BJ (cell line): ENCODE measurements around the gene SLC8A2. TPM values are rescaled to one million over a fixed set of nuclear protein-coding genes. Genes with fewer than 3 reads are reported as not detected.

Experiments used
- CTCF ChIA-PET: fragments of 350-600 bp; formaldehyde crosslinking; extraction: SDS; loops from one replicate; lab custom pipeline; 2021; ENCODE audit warnings: antibody characterized with exemption, inconsistent platforms; lab: Yijun Ruan, JAX
- POLR2A ChIA-PET: fragments of 300-600 bp; sonication (Branson Sonifier 250); formaldehyde crosslinking; extraction: SDS; loops from one replicate; lab custom pipeline; 2021; ENCODE audit warnings: antibody characterized with exemption; lab: Charles Lee
- DNase-seq: peaks from one replicate; pipeline ENCODE4 v3.0.0-alpha.2; 2011; ENCODE audit warnings: low read depth
- H3K27me3 ChIP-seq: 2 replicates; pipeline ENCODE4 v1.6.0; 2011; ENCODE audit warnings: low read length; ENCODE audit not compliant: control insufficient read depth, insufficient read depth
- H3K36me3 ChIP-seq: 2 replicates; pipeline ENCODE4 v1.5.1; 2011; ENCODE audit warnings: low read length; ENCODE audit not compliant: control insufficient read depth, insufficient read depth
- H3K4me3 ChIP-seq: 2 replicates; pipeline ENCODE4 v1.5.1; 2011; ENCODE audit warnings: low read depth, mild to moderate bottlenecking, control low read depth, low read length
- CTCF ChIP-seq: IDR thresholded peaks from 2 replicates; pipeline ENCODE4 v1.5.1; 2011; ENCODE audit warnings: low read depth, mild to moderate bottlenecking, control low read depth, inconsistent platforms, low read length, moderate library complexity; ENCODE audit not compliant: insufficient read depth
- polyA plus RNA-seq: library from polyadenylated mRNA; depleted of rRNA; stranded (reverse); fragments of >200 nt; gene quantifications from 2 replicates; pipeline ENCODE4 v1.2.3, GENCODE V29; 2011

Gene SLC8A2
- polyA plus RNA-seq, 1 experiment = 0.02 TPM

- POLR2A ChIA-PET = no interaction called here
- CTCF ChIA-PET = interaction anchor here (0.6 to 5.4 kb wide), 2 partner anchors 11 to 117 kb away, joined by 5 to 29 read pairs; no protein-coding TSS in a partner anchor
These were observed 69.2 kb downstream of the SLC8A2 start for GRCh38 chr19:47402504-47402903.

DNA sequence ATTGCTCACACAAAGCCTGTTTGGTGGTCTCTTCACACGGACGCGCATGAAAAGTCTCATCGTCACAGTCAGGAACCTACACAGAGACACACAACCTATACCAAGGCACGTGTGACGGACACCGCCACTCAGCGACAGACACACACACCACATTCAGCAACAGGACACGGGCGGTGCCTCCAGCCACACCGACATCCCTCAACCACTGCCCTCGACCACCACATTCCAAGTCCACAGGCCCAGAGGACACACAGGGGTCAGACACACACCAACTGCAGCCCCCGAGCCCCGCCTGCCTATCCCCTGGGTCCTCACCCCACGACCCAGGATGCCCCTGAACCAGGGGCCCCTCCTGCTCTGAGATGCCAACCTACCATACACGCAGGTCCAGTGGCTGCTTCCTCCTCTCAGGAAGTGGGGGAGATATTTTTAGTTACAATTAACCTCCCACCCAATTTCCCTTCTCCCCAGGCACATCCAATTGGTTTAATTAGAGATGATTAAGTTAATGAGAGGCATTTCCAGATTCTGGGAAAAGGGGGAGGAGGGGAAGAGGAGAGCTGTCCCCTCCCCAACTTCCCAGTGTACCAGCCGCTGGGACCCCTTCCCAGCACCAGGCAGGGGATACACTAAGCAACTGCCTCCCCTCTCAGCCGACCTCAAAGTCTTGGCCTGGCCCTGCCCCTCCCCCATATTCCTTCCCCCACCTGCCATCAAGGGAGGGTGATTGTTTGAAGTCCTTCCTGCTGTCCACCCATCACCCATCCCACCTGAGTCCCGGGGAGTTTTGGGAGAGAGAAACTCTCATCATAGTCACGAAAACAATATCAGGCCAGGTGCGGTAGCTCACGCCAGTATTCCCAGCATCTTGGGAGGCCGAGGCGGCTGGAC lies 72.7 kb downstream of the SLC8A2 start:
- no peak overlapping the region for H3K4me3 ChIP-seq
- peaks cover 5% of the 10 kb centered on the region; the same call in 1 of the 2 replicates for H3K27me3 ChIP-seq
- ChIA-PET POLR2A (no interaction called here), CTCF (interaction anchor here (1.5 to 1.6 kb wide), 2 partner anchors 8 to 101 kb away, joined by 3 to 15 read pairs; no protein-coding TSS in a partner anchor)
- TF ChIP-seq CTCF = no peak
- no peak for DNase-seq
- no peaks in the 10 kb centered on the region for H3K36me3 ChIP-seq

More at GRCh38 chr19:47402504-47402903, 69.2 kb downstream of the SLC8A2 start:
- Histone ChIP-seq H3K27me3 (peaks cover 3% of the 10 kb centered on the region; the same call in 1 of the 2 replicates), H3K4me3 (no peak overlapping the region), H3K36me3 (peaks cover 5% of the 10 kb centered on the region)
- TF ChIP-seq CTCF = no peak
- DNase-seq = no peak

- CTCF ChIA-PET = interaction anchor here (0.5 to 4.2 kb wide), 35 partner anchors 8 to 297 kb away, joined by 3 to 93 read pairs (median 4); partner anchors contain the start of gene DHX34
- POLR2A ChIA-PET = interaction anchor here (0.5 kb wide), 1 partner anchor 111 kb away, joined by 4 read pairs; no protein-coding TSS in a partner anchor
These were observed 80.0 kb downstream of the SLC8A2 start for GRCh38 chr19:47391510-47392223.

GRCh38 chr19:47390533-47391488 lies 80.9 kb downstream of the SLC8A2 start:
- DNase-seq = no peak
- Histone ChIP-seq H3K36me3 (no peaks in the 10 kb centered on the region), H3K4me3 (no peak overlapping the region), H3K27me3 (peaks cover 2% of the 10 kb centered on the region; the same call in 1 of the 2 replicates)
- TF ChIP-seq CTCF = no peak
- CTCF ChIA-PET = interaction anchor here (0.6 to 4.2 kb wide), 33 partner anchors 8 to 250 kb away, joined by 3 to 93 read pairs (median 5); partner anchors contain the start of gene DHX34
- POLR2A ChIA-PET = interaction anchor here (0.5 to 0.6 kb wide), 2 partner anchors 41 to 110 kb away, joined by 3 to 4 read pairs; no protein-coding TSS in a partner anchor

More at GRCh38 chr19:47391510-47392223, 80.0 kb downstream of the SLC8A2 start:
- Histone ChIP-seq H3K27me3 (peaks cover 2% of the 10 kb centered on the region; the same call in 1 of the 2 replicates), H3K36me3 (no peaks in the 10 kb centered on the region), H3K4me3 (no peak overlapping the region)
- DNase-seq = peak; percentile 4
- TF ChIP-seq CTCF = peak; percentile 92
